HEK293 (cell line): Measurements from ENCODE around the gene SNX8.

ENCODE experiments used
- CTCF ChIP-seq: fragments of 450-650 bp; formaldehyde crosslinking; IDR thresholded peaks from 2 replicates; pipeline ENCODE4 v1.5.1; 2016; ENCODE audit warnings: missing biosample characterization, missing genetic modification characterization
- ELK4 ChIP-seq: IDR thresholded peaks from 2 replicates; pipeline ENCODE4 v1.6.1; 2011; ENCODE audit warnings: mild to moderate bottlenecking, low read depth, low read length, borderline replicate concordance
- GLI4 ChIP-seq: fragments of 450-650 bp; formaldehyde crosslinking; IDR thresholded peaks from 2 replicates; pipeline ENCODE4 v1.5.1; 2016; ENCODE audit warnings: missing biosample characterization, missing genetic modification characterization
- REST ChIP-seq: fragments of 450-650 bp; formaldehyde crosslinking; IDR thresholded peaks from 2 replicates; pipeline ENCODE4 v1.5.1; 2016; ENCODE audit warnings: missing biosample characterization, missing genetic modification characterization
- SCRT2 ChIP-seq: fragments of 450-650 bp; formaldehyde crosslinking; IDR thresholded peaks from 2 replicates; pipeline ENCODE4 v1.5.1; 2016; ENCODE audit warnings: missing biosample characterization, missing genetic modification characterization
- SETDB1 ChIP-seq: IDR thresholded peaks from one replicate; pipeline ENCODE4 v1.6.1; 2017; ENCODE audit warnings: mild to moderate bottlenecking, low read length, moderate library complexity, mixed read lengths; ENCODE audit not compliant: insufficient read length
- TCF7L2 ChIP-seq: IDR thresholded peaks from 2 replicates; pipeline ENCODE4 v1.6.1; 2011; ENCODE audit warnings: low read depth, mild to moderate bottlenecking, inconsistent platforms, low read length, moderate library complexity, borderline replicate concordance
- ZBTB17 ChIP-seq: fragments of 450-650 bp; formaldehyde crosslinking; IDR thresholded peaks from 2 replicates; pipeline ENCODE4 v1.5.1; 2016; ENCODE audit warnings: missing biosample characterization, missing genetic modification characterization
- ZFP37 ChIP-seq: fragments of 450-650 bp; formaldehyde crosslinking; IDR thresholded peaks from 2 replicates; pipeline ENCODE4 v1.5.1; 2016; ENCODE audit warnings: missing biosample characterization, missing genetic modification characterization
- ZNF112 ChIP-seq: fragments of 450-650 bp; formaldehyde crosslinking; IDR thresholded peaks from 2 replicates; pipeline ENCODE4 v1.5.0; 2017; ENCODE audit warnings: missing biosample characterization, missing genetic modification characterization
- ZNF132 ChIP-seq: fragments of 450-650 bp; formaldehyde crosslinking; IDR thresholded peaks from 2 replicates; pipeline ENCODE4 v1.5.1; 2017; ENCODE audit warnings: missing biosample characterization, missing genetic modification characterization, borderline replicate concordance
- ZNF677 ChIP-seq: fragments of 450-650 bp; IDR thresholded peaks from 2 replicates; pipeline ENCODE4 v1.5.0; 2018; ENCODE audit warnings: missing biosample characterization, mild to moderate bottlenecking, missing genetic modification characterization, moderate library complexity
- ZNF785 ChIP-seq: fragments of 450-650 bp; formaldehyde crosslinking; IDR thresholded peaks from 2 replicates; pipeline ENCODE4 v1.5.1; 2016; ENCODE audit warnings: missing biosample characterization, missing genetic modification characterization
- ZSCAN30 ChIP-seq: fragments of 450-650 bp; IDR thresholded peaks from 2 replicates; pipeline ENCODE4 v1.5.1; 2018; ENCODE audit warnings: missing biosample characterization, mild to moderate bottlenecking, missing genetic modification characterization, moderate library complexity

- no peak for TF ChIP-seq ZNF785
- no peak for TF ChIP-seq CTCF (tag by site-specific recombination)
- TF ChIP-seq ZSCAN30 (tag by site-specific recombination): no peak
- no peak for TF ChIP-seq TCF7L2
- TF ChIP-seq ZBTB17 (tag by site-specific recombination): no peak
- TF ChIP-seq ZNF112 (tag by site-specific recombination): no peak
- TF ChIP-seq ZNF132: no peak
- no peak for TF ChIP-seq ZFP37 (tag by site-specific recombination)
- no peak for TF ChIP-seq REST
- TF ChIP-seq ZNF677 (tag by site-specific recombination): no peak
- TF ChIP-seq GLI4 (tag by site-specific recombination): no peak
- no peak for TF ChIP-seq ELK4
- TF ChIP-seq SETDB1: no peak
- no peak for TF ChIP-seq SCRT2 (tag by site-specific recombination)
Observed at GRCh38 chr7:2219136-2219535, 95.1 kb downstream of the SNX8 start.
